ENCODE data around the gene C10orf120.

Gene C10orf120

DNA sequence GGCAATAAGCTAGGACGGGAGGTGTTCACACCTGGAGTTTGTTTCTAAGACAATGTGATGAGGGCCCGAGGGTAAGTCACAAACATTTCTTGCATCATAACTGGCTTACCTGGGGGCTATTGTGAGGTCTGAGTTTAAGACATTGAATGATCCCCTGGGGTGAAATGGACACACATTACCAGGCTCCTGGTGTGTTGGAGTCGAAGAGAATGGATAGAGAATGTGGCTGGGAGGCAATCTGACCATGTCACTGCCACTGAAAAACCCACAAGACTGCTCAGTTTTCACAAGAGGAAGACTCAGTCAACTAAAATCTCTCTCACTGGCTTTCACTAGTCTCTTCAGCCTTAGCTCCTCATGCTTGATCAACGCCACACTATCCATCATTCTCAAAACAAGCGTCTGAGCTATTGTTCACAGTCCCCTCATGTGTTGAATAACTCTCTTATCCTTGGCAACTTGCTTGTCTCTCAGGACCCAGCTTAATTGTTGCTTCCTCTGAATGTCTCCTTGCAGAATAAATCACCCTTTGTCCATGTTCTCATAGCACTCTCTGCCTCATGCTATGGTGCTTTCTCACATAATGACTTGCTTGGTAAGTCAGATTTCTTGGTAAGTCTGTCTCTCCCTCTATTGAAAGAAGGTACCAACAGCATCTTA is at the start of gene C10orf120:
TSS of gene C10orf120 (minus strand) at position 51 of the 660 bp plus-strand sequence. CDS start 56 bp downstream, outside the sequence.
- no peak for DNase-seq

DNA sequence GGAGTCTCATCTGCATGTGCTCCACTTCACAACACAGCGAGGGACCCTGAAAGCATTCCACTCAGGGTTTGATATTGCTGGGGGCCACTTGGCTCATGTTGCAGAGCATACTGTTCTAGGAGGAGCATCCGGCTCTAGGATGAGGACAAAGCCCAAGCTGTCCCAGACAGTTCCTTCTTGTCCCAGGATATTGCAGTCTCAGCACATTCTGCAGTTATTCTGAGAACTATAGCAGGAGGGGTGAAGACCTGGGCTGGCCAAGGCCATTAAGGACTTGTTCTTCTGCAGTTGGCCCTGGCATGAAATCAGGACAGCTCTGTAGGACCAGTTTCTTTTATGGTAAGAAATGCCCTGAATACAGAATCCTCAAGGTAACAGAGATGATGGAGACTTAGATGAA is 48.9 kb upstream of the C10orf120 start:
- DNase-seq, result no peak

DNA sequence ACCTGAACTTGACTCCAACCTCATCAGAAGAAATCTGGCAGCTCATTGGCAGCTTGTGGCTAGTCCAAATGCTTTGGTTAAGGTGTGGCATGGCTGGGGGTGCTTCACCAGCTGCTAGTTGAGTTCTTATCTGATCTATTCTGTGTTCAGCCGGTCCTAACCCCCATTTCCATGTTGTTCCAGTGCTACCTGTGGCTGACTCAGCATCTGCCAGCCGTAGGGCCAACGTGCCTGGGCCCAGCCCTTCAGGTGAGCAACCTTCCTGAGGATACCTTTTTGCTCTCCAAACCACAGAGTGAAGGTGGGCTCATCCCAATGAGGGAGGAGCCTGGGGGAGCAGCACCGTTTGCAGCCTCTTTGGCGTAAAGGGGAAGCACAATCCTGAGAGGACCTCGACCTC is 46.8 kb upstream of the C10orf120 start:
- DNase-seq, result no peak

DNA sequence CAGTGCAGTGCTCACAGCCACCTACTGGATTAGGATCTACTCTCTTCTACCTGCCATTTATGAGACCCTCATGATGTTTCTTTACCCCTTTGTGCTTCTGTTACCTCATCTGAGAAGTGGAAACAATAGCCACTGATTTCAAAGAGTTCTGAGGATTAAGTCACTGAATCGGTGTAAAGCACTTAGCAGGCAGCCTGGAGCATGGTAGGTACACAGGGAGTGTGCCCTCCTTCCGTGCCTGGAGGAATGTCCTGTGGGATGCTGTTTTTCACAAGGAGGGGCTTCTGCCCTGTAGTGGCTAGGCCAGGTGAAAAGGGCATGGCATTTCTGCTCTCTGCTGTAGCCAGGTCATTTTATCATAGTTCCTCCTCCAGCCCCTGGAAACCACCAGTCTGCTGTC is 44.6 kb upstream of the C10orf120 start:
- DNase-seq, result no peak

DNA sequence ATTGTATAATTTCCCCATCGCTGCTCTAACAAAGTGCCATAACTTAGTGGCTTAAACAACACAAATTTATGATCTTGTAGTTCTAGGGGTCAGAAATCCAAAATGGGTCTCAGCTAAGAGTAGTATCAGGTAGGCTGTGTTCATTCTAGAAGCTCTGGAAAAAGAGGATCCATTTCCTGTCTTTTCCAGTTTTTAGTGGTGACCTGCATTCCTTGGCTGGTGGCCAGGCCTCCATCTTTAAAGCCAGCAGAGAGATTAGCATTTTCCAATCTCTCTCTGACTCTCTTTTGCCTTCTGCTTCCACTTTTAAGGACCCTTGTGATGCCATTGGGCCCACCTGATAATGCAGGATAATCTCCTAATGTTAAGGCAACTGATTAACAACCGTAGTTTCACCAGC is 41.0 kb upstream of the C10orf120 start:
- no peak for DNase-seq

DNA sequence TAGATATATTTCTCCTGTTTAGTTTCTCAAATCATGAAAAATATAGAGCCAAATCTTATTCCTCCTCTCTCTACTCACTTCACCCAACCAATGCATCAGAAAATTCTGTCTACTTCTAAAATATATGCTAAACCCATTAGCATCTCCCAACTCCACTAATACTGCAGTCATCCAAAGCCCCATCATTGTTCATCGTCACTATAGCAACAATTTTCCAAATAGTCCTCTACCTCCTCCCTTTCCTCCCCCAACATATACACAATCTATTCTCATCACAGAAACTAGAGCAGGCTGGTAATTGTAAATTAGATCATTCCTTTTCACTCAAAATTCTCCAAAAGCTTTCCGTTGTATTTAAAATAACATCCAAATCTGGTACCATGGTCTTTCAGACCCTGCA is 38.4 kb upstream of the C10orf120 start:
- no peak for DNase-seq

DNA sequence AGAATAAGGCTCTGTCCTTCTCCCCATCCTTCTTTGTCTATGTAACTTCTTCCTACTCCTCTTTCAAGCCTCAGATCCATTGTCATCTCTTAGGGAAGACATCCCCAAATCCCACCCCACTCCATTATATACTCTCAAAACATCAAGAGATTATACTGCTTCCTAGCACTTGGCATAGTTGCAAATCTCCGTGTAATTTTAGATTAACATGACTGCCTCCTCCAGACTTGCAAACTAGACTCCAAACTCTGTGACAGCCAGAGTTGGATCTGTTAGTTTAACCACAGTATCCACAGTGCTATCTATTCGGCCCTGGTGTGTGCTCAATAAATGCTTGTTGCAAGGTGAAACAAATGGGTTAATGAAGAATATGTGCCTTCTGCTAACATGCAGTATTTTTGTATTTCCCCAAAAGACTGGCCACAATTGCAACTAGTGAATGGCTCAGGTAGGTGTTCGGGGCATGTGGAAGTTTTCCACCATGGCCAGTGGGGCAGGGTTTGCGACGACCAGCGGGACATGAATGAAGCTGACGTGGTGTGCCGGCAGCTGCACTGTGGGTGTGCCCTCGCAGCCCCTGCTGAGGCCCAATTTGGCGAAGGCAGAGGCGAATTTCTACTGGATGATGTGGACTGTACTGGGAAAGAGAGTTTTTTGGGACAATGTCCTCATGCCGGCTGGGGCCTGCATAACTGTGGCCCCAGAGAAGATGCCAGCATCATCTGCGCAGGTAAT is 34.5 kb upstream of the C10orf120 start:
- DNase-seq, result no peak

DNA sequence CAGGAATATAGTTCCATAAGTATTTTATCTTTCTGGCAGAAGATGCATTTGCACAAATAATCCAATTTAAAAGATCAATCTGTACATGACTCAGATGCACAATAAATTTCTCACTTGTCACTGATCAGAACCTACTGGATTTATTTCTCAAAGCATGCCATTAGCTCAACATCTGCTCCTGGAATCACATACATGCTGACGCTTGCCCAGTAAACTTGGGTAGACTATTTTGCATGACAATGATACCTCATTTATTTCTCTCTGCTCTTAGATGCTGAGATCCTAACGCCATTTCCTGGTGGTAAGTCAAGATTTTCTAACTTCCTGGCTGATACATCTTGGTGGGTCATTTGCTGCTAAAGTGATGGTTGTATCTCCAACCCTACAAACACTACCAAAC is 33.8 kb upstream of the C10orf120 start:
- DNase-seq, result no peak

DNA sequence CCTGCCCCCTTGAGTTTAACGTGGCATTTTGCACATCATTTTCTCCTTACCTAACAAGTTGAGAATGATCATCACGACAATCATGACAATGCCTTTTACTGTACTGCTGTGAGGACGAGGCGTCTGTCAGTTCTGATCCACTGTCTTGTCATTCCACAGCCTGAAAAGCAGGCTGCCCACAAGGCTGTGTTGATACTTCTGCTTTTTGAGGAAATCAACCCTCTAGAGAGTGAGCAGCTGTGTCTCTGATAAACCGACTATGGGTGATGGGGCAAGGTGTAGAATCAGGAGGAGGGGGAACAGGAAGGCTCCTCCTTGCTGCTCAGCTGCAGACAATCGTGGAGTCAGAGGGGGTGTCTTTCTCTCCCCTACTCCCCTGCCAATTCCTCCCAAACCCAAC is 30.6 kb upstream of the C10orf120 start:
- DNase-seq, result no peak

DNA sequence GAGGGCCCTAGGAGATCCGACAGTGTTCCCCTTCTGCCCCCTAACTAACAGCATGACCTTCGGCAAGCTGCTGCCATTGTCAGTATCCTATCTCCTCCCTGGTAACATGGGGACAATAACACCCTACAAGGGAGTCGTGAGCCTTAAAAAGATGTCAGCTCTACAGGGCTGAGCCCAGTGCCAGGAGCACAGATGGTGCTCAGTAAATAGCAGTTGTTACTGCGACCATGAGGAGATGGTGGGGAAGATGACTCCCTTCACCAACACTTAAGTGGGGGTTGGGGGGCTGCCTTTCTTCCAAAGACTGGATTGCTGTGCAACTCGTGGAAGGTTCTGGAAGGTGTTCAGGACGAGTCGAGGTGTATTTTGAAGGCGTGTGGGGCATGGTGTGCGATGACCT is 29.5 kb upstream of the C10orf120 start:
- no peak for DNase-seq

DNA sequence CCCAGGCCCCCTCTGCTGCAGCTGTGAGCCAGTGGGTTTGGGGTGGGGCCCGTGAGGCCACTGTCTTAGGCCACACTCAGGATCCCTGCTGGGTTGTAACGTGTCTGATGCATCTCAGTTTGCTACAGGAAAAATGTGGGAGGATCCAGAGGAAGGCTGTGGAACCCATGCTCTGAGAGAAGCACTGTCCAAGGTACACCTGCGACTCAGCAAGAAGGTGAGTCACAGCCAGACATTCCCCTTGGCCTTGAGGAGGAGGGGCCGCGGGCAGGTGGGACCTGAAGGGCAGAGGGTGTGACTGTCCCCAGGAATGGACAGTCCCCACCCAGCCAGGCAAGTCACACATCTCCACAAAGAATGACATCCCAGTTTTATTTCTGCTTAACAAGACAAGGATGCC is 27.8 kb upstream of the C10orf120 start:
- no peak for DNase-seq

DNA sequence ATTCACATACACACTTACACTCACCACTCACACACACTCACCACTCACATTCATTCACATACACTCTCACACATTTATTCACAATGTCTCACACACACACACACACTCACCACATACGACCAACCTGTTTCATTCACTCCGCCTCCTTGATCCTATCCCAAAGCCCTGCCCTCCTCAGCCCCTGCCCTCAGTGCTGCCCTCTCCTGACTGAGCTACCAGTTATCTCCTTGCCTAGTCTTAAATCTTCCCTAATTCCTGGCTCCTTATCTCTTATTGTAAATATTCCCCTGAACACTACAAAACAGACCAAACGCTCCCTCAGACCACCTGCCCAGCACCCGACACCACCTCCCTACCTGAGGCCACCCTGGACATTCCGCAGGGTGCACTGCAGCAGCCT is 26.1 kb upstream of the C10orf120 start:
- no peak for DNase-seq

DNA sequence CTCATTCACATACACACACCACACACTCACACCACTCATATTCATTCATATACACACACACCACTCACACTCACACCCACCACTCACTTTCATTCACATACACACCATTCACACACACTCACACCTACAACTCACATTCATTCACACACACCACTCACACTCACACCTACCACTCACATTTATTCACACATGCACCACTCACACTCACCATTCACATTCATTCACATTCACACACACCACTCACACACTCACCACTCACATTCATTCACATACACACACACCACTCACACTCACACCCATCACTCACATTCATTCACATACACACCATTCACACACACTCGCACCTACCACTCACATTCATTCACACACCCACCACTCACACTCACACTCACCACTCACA is 25.4 kb upstream of the C10orf120 start:
- DNase-seq, result no peak

DNA sequence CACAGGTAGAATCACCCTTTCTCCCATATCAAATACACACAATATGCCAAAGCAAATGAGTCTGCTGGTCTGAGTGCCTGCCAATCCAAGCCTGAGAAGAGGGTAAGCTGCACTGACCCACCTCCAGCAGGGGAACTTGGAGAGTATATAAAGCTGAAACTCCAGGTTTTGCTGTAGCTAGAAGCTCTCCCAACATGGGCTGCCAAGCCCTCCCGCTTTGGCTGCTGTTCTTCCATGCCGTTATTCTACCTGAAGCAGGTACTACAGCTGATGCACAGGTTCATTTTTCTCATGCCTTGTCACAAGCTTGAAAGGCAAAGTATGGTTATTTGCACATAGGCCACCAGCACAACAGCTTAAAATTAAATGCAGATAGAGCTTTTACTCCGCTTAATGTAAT is 21.5 kb upstream of the C10orf120 start:
- no peak for DNase-seq

DNA sequence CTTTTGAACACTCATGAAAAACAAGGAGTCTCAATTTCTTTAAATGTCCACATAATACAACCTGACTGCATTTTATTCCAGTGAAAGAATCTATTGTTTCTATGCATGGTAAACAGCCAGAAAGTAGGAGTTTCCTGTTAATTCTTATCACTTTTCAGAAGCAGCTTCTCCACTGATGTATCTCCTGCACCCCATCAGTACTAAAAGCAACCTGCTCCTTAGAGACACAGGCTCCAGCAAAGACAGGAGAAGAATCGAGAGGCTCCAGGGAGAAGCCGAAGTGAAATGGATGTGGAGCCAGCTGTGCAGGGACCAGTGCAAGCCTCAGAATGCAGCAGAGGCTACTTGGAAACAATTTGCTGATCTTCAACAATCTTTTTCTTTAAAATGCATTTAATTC is 16.4 kb upstream of the C10orf120 start:
- DNase-seq, result no peak

DNA sequence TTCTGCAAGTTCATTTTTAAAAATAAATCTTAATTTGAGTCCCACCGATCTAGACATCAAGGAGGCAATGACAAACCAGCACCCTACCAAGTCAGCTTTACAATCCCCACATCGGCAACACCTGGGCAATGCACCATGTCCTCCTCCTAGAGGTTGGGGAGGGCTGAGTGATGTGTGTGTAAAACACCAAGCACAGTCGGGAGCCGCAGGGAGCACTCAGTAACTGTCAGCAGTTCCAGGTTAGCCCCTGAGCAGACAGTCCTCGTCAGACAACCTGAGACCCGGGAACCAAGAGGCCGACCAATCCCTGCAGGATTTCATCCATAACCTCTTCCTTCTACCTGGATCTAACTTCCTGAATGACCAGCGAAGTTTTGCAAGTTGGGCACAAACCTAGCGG is 15.9 kb upstream of the C10orf120 start:
- no peak for DNase-seq

DNA sequence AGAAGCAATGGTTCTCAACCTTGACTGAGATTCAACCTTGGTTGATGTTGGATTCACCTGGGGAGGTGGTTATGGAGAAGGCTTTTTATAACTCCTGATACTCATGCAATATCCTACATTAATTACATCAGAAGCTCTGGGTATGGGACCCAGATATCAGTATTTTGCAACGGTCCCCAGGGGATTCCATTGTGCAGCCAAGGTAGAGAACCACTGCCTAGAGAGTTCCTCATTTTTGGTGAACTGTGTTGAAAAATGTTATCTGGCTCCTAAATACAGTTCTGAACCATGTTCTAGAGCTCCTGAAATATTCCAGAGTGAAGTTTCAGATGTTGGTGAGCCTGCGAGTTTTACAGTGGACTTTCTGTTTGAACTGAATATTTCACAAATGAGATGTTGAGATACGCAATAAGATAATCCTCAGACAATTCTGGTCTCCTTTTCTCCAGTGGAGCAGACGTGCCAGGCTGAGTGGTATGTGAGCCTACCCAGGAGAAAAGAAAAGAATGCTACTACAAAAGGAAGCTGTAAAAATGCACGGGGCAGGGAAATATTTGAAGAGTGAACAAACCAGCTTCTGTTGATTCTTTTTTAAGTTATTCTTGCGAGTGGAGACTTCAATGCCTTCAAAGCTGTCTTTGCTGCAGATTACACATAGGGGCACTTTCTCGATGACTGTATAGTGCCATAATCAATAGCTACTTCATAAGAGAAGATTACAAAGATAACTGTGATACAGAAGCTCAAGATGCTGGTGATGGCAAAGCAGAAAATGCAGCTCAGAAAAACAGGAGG is 13.6 kb upstream of the C10orf120 start:
- no peak for DNase-seq

DNA sequence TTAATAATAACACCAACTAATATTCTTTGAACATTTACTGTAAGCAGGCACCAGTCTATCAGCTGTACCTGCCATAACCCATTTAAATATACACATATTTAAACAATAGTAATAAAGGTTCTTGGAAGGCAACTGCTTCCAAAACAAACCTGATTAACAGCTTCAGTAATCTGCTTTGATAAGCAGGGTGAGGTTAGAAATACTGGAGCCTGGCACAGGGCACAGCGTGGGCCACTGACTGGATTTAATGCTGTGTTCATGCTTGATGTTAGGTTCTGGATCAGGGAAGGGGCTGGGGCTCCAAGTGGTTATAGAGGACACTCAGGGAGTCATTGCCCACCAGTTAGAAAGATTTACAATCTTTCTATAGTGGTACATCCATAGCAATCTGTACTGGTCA is 10.9 kb upstream of the C10orf120 start:
- DNase-seq, result no peak

DNA sequence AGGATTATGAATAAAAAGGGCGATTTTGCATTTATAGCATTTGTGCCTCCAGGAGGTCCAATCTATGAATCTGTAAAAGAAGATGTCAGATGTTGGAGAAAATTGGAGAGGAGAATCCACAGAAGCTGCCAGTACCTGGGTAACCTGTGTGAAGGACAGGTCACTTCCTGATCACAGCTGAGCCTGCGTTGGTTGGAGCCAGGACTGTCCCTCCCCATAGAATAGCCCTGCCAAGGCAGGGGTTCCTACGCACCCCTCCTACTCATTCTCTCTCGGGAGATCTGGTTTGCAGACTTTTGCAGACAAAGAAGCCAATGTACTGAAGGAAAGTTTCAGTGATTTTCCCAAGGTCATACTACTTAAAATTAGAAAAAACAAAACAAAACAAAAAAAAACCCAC is 10.3 kb upstream of the C10orf120 start:
- DNase-seq, result no peak

DNA sequence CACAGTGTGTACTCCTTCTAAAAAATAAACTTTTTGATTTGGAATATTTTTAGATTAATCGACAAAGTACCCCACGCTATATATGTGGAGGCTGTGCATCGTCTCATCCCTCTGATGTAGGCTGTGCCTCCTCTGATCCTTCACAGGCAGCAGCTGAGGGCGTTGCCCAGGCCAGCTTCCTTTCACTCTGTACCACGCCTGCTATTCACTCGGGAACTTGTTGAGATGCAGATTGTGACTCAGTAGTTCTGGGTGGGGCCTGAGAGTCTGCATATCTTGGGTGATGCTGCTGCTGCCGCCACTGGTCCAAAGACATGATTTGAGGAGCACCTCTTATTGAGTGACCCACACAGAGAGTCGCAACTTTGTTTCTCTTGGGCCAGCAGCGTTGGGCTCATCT is 7.9 kb upstream of the C10orf120 start:
- DNase-seq, result no peak

DNA sequence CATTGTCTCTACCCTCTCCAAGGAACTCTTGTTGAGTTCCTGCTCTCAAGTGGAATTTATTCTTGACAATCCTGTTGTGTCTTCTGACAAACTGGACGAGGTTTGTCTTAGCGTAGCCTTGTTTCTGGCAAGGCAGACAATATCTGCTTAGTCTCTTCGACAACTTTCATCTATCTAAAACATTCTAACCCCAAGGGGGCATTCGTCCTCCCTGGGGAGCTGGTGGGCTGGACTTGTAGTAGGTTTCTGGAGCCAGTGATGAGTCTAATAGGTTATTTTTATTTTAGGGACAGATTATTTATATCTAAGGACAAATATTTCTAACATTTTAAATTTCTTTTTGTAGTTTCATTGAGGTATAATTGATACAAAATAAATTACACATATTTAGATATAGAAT is 7.3 kb upstream of the C10orf120 start:
- no peak for DNase-seq

DNA sequence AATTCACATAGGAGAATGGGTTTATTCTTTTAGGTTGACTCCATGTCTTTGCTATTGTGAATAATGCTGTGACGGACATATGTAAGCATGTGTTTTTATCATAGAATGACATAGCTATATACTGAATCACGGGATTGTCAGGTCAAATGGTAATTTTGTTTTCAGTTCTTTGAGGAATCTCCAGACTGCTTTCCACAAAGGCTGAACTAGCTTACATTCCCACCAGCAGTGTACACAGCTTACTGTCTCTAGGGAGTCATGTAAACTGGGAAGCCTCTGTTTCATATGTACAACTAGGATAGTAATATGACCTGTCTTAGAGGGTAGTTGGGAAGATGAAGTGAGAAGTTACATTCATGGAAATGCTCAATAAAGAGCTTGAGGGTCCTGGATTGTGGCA is 6.8 kb upstream of the C10orf120 start:
- no peak for DNase-seq

DNA sequence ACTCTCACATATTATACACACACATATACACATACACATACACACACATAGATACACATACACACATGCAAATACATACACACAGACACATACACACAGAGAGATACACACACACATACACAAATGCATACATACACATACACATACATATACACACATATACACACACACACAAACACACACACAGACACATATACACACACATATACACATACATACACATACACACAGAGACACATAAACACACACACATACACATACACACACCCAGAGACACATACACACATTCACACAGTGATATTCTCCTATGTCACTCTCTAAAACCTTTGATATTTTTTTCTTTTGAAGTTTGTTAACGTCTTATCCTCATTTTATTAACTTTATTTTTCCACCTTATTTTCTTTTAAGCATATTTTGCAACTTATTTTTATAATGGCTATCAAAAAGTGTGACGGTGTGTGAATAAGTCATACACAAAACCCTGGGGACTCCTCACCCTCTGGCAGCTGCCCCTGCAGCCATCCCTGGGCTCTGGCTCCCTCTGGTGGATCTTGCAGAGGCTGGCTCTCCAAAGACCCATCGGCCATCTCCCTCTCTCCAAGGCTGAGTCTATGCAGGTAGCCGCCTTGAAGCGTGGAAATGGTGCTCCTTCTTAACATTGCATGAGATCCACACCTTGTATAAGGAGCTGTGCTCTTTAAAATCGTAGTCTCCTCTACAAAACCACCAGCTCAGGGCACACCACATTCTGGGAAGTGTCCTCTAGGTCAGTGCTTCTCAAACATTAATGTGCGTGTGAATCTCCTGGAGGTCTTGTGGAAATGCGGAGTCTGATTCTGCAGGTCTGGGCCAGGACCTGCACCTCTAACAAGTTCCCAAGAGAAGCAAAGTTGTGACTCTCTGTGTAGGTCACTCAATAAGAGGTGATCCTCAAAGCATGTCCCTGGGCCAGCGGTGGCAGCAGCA is 4.1 kb upstream of the C10orf120 start:
- DNase-seq, result peak; percentile 12 to 71

All from NCI-H446 (cell line).